Measurements from ENCODE around the gene INSC.

The INSC gene

DNA sequence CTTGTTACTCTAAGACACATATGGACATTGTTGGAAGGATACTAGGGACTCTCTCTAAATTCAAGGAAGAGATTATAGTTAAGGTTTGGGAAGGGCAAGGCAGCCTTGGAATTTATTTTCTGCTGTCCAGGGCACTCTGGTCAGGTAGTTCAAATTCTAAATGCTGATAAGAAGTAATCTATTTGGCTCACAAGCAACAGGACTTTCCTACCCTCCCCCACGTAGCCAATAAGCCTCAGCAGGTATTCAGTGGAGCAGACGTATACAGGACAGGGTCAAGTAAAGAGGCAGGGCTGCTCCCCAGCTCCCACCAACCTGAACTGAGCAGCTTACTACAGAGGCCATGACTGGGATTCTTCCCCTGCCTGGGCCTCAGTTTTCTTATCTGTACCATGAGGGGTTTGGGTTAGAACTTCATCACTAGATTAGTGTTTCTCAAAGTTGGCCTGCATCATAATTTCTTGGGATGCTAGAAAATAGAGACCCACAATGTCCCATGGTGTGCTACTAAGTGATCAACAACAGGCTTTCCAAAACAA is 6.1 kb upstream of the INSC start:
- DNase-seq = no peak

DNA sequence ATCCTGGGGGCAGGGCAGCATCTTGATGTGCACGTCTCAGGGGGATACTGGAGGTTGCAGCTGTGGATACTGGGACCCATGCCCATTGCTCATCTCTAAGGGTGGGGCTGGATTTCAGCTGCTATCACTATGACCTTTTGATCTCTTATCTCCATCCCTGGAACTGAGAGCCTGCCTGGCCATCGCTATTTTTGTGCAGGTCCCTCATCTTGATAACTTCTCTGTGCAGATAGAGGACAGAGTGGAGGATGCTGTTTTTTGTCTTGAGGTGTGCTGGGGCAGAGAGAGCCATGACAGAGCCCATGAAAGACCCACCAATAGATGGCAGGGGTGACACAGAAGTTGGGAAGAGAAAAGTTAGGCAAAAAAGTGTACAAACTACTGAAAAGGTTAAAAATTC is 5.1 kb upstream of the INSC start:
- DNase-seq = no peak

DNA sequence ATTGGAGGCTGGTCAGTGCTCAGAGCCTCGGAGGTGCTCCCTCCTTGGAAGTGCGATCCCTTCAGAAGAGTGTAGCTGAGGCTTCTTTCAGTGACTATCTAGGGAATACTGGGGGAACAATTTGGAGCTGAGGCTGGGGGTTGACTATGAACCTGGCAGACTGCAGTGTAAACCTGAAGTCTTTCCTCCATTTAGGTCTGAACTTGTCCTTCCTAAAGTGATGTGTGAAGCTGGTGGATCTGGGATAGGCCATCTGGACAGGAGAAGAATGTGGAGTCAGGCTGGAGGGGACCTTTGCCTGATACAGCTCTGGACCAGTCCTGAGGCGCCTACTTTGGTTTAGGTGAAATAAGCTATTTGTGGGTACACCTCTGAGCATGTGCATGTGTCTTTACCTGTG is 3.5 kb upstream of the INSC start:
- DNase-seq = no peak

DNA sequence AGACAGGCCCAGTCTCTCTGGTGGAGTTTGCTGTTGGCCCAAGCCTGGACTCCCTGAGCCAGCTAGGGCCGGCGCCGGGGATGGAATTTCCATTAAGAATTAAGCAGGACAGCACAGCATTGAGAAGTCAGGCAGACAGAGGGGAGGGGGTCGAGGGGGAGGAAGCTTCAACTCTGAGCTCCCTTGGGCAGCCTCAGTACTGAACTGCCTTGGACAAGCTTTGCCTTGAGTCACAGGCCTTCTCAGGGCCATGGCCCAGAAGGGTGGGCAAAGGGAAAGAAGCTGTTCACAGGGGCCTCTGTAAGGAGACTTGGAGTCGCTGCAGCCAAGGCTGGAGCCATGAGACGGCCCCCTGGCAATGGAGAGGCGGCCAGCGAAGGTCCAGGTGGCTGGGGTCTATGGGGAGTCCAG is 2.6 kb upstream of the INSC start:
- no peak for DNase-seq

DNA sequence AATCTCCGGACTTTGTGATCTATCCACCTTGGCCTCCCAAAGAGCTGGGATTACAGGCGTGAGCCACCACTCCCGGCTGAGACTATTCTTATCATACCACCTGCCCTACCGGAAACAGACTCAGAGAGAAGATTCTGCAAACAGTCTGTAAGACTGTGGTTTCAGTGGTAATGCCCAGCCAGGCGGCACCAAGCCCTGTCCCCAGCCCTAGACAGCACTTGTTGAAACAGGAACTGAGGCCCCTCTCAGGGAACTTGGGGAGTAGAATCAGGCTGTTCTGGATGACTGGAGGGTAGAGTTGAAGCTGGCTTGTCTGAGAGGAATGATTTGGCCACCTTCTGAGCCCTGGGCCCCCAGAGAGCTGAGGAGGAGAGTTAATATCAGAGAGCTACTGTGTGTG is 1.3 kb upstream of the INSC start:
- DNase-seq = no peak

DNA sequence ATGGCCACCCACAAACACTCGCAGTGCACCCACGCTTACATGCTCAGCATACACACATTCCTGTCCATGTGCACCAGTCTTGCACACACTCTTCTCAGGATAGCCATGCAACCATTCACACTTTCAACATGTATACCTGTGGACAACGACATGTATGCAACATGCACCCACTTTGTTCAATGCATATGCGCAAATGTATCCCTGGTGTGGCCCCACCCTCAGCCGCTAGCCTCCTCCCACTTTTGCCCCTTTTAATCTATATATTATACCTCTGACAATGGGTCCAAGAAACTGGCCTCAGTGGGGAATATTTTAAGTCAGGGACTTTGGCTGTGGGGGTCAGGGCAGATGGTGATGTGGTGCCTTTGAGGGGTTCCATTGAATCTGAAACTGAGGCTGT is 963 bp downstream of the INSC start:
- no peak for DNase-seq

DNA sequence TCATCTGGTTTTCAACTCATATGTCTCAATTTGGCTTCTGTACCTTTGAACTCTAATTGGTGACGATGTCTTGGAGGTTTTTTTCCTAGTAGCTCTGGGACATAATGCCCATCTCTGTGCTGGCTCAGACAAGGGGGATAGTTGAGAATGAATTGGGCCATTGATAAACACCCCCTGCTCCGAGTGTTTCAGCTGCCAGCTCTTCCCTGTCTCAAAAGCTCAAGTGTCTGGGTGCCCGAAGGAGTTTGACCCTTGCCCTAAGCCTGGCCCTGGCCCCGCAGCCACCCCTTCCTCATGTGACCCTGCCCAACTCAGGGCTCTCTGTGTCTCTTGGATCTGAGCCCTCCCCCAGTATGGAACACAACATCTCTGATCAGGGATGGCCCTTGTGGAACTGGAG is 3.0 kb downstream of the INSC start:
- DNase-seq = no peak

DNA sequence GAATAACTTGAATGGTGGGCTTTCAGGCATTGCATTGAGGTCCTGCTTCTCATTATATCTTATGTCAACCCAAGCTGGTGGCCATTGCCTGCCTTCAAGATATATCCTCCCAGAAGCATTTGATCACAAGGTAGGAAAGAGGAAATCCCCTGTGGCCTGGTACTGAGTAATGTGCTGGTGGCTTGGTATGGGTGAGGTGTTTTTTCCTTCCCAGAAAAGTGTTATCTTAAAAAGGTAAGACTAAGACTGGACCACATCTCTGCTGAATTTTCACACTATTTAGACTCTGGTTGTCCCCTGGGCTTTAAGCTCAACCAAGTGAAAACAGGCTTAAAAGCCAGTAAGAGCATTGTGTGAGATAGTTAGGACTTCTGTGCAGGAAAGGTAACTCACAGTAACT is 3.7 kb downstream of the INSC start:
- DNase-seq = no peak

DNA sequence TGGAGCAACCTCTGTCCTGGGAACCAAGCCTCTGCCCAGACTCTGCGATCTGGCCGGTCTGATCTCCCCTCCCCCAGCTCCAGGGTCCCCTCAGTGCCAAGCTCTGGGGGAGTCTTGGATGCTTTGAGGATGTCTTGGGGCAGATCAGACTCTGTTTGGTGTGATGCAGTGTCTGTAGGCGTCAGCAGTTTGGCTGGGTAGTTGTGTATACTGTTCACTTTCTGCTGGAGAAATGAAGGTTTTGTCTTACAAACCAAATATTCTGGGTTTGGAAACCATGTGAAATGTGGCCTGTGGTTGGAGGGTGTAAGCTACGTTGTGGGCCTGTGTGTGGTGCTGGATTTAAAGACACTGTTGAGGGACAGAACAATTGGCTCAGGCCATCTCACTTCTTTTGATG is 4.6 kb downstream of the INSC start:
- no peak for DNase-seq

DNA sequence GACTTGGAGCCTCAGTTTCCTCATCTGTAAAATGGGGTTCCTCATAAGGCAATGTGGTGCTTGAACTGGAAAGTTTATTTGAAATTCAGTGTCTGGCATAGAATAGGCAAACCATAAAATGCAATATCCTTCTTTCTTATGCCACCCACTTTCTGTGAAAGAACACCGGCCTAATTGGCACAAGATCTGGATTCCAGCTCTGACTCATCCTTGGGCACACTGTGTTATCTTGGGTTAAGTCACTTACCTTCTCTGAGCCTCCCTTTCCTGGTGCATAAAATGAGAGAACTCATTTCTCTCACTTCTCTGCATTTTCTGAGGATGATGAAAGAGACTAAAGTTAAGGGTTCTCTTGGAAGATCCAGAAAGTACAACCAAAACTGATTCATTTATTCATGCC is 5.1 kb downstream of the INSC start:
- DNase-seq = no peak

DNA sequence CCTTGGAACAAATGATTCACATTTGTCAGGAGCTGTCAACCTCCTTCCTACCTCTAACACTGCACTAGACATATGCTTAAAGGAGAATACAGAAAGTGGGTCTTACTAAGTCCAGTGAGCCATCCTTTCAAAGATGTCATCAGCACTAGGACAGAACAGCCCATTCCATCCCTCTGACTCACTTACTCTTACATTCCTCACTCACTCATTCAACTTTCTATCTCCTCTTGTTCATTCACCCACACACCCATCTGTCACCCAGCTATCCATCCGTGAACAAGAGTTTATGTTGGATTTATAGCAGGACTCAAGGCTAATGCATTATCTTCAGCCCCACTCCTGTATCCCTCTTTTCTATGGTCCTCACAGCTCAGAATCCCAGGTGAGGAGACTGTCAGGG is 9.1 kb downstream of the INSC start:
- no peak for DNase-seq

DNA sequence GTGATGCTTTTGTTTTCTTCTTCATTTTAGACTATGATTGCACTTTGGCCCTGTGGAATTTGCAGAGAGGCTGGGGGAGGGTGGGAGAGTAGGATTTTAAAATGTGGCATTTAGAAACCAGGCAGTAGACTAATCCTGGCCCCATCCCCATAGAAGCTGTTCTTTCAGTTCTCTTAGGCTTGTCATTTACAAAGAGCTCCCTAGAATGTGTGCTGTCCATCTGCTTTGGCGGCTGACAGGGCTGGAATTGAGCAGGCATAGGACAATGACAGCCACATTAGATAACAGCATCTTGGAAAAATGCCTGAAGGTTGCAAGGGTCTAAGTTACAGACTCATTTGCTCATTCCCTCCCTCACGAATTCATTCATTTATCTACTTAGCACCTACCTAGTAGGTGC is 9.8 kb downstream of the INSC start:
- DNase-seq = no peak

DNA sequence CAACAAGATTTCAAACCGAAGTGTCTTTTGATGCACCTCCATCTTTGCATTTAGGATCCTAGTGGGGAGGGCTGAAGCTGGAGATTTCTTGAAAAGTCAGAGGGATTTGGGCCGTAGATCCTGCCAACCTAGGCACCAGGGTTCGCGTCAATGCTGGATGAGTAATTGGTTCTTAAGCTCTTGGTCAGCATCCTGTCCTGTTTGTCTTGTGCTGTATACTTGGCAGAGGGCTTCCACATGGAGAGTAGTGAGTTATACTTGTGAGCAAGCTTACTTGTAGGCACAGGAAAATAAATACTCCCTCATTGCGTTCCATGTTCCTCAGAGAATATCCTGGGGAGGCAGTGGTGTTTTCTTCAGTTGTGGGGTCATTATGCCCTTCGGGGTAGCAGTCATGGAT is 12.6 kb downstream of the INSC start:
- DNase-seq = no peak

DNA sequence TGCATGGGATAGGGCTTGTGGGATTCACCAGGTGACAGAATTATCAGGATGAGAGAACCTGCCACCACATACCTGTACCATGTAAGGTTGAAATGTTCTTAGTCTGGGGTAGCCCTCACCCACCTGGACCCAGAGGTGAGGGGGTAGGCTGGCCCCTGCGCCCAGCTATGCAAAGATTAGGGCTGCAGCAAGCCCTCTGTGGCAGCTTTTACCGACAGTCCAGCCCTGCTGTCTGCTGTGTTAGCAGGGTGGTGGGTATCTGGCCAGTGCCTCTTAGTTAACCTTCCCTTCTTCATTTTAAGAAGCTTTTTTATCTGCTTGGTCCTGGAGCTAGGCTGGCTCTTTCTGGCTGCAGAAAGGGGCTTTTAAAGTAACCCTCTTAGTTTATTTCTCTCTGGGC is 13.9 kb downstream of the INSC start:
- no peak for DNase-seq

DNA sequence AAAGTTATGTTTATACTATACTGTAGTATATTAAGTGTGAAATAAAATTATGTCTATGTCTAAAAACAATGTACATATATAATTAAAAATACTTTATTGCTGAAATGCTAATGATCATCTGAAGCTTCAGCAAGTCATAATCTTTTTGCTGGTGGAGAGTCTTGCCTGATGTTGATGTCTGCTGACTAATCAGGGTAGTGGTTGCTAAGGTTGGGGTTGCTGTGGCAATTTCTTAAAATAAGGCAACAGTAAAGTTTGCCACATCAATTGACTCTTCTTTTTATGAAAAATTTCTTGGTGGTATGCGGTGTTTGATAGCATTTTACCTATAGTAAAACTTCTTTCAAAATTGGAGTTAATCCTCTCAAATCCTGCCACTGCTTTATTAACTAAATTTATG is 21.4 kb downstream of the INSC start:
- no peak for DNase-seq

DNA sequence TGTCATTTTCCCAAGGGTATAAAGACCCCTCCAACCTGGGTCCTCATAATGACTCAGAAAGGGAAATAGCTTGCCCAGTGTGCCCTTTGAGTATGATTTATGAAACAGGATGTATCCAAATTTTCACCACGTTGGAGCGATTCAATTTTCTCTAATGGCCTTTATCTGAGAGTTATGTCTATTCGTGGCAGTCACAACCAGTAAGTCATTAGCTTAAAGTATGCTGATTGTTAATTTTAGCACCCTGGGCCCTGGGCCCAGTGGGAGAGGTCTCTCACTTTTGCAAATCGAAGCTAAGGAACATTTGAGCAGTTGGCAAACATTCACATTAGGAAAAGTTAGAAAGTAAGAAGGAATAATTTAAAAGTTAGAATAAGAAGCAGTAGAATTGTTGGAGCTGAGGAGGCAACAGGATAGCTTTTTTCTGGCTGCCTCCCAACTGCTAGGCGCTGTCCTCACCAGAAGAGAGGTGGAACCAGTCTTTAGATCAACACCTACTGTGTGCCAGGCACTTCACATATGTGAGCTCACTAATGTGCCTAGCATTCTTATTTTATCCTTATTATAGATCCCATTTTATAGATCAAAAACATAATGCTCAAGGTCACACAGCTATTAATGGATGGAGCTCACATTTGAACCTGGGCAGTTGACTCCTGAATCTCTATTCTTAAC is 24.5 kb downstream of the INSC start:
- DNase-seq = no peak

DNA sequence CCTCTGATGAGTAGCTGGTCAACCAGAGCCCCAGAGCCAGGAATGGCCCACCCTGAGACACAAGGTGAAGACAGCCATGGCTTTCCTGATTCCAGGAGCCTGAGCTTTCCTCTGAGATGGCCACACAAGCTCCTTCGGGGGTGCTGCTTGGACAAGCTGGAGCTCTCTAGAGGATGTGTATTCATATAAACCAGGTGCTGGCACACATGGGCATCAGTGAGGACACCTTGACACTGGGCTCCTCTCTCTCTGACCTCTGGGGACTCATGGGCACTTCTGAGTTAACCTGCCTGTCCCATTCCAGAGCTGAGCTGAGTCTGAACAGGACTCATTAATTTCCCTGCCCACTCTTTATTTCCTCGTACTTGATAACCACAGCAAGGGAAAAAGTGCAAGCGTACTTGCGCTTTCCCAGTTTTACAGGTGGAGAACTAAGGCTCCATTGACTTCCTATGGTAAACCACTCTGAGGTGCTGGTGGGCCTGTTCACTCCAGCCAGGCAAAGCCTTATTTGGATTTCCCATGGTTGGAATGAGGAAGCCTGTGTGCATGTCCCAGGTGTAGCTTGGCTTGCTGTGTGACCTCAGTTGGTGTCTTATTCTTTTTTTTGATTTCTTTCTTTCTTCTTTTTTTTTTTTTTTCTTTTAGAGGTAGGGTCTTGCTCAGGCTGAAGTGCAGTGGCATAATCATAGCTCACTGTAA is 25.4 kb downstream of the INSC start:
- DNase-seq = no peak

DNA sequence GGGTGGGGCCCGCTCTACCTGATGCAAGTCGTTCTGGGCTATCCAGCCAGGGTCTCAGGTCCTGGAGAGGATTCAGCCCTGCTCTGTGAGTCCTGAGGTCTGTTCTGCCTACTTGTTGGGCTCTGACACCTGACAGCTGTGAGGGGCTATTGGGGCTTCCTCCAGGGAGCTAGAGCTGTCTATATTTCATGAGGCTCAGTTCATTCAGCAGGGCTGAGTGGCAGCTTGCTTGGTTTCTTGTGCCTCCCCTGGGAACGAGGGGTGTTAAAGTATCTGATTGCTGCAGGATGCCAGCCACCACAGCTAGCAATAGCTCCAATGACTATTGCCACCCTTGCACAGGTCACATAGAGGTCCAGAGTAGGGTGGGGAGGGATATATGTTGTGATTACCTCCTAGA is 26.7 kb downstream of the INSC start:
- DNase-seq = no peak

DNA sequence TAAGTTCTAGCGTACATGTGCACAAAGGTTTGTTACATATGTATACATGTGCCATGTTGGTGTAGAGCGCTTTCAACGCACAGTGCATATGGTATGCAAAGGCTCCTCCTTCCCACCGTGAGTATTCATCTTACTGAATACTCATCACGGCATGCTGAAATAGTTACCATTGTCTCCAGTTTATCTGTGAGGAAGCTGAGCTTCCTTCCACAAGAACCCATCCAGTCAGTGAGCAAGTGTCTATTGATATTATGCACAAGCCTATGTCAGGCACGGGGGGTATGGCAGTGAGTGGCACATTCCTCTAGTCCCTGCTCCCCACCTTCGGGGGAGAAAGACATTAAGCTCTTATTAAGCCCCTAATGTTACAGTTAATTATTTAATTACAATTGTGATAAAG is 28.1 kb downstream of the INSC start:
- DNase-seq = no peak

DNA sequence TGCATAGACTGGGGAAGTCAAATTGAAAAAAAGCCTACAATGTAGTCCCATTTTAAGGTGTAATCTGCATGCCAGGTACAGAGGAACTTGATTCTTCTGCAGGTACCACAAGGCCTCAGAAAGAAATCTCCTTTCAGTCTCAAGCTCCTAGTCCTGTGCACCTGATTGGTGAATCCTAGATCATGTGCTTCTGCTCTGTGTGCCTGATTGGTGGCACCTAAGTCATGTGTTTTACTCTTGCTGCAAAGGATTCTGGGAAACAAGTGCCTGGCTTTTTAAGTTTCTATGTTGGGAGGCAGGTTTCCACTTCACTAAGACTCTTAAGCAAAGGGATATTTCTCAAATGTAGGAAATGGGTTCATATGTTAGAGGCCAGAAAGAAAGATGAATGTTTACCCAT is 29.1 kb downstream of the INSC start:
- DNase-seq = no peak

DNA sequence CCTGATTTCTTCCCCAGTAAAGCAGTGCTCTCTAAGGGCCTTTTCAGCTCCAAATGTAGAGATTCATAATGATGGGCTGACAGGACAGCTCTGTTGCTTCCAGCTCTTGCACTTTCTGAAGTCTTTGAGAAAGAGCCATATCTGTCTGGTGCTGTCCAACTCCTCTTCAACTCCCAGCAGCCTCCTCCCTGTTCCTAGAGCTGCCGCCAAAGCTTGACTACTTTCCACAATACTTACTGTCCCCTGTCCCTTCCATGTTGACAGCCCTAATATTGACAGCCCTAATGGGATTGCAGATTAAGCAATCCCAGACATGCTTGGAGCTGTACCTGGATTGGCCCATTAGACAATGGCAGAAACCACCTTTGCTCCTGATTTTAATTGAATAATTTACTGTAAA is 29.6 kb downstream of the INSC start:
- DNase-seq = no peak

DNA sequence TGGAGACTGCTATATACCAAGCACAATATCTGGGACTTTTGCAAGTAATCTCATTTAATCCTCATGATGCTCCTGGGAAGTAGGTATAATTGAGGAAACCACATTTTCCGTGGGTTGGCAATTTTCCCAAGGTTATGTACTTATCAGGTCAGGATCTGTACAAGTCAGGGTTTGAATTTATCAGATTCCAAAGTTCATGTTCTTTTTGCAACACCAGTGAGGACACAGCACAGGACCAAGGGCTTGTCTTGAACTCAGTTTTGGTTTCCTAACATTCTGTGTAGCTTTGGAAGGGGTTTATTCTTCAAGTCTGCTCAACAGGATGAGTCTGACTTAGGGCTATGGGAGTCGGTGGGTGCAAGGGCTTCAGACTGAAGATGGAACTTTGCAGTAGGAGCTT is 30.4 kb downstream of the INSC start:
- DNase-seq = no peak

DNA sequence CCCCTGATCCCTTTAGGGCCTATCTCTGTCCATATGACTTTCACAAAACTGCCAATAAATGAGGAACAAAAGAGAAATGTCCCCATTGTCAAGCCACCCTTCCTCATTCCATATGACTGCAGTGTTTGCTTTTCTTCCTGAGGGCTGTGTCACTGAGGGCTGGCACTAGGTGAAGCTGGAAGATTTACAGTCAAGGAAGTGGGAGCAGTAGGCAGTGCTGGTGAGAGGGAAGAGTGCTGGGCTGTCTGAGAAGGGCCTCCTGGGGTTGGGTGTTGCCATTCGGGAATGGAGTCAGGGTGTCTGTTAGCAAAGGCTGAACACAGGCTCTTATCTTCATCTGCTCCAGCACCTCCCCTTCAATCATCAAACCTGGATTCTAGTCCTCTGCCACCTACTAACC is 30.9 kb downstream of the INSC start:
- DNase-seq = no peak

DNA sequence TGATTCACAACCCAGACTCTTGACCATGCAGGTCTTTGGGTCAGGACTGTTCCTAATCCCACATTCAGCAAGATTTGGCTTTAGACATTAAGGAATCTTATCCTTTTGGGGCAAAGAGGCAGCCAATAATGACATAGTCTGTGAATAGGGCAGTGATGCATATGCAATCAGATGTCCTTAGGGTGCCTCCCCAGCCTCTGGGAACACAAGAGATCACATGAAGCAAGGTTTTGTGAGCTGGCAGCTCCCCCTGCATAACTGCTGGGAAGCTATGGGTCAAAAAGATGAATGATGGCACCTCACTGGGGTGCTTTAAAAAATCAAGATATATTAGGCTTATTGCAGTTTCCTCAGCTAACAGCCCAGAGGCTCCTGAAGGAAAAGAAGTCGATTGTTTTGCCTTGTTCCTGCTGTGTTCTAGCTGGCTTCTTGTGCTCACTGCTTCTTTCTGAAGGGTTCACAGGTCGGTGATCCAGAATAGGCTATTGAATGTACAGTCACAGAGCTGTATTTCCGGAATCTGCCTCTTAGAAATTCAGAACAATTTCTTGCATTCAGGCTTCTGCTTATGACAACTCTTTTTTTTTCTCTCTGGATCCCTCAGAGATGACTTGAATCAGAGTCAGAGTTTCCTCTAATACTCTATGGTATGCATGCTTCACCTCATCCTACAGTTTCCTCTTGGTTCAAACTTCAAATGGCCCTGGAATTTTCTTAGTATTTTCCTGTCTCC is 31.7 kb downstream of the INSC start:
- no peak for DNase-seq
